Measurements from ENCODE around the gene WDR54. TPM values are rescaled to one million over a fixed set of nuclear protein-coding genes. Genes with fewer than 3 reads are reported as not detected.

Gene WDR54
- total and polyA plus RNA-seq, 11 donors, result 1.4 to 6.5 (median 3.0) TPM

- intact Hi-C loops (cut with DNase I), result loop anchor here in 5 of 10 donors (1.0 to 5.0 kb wide), 6 partner anchors 14 to 38 kb away; partner anchors contain the start of genes CCDC142 (in 3 of the 5), TTC31 (in 3 of the 5) and RTKN (in 1 of the 5)
- peak within 1 kb of the TSS in 11 of 12 donors; percentile 19 to 81 (median 61) for H3K27ac ChIP-seq
- peak; percentile 94 to 96 (median 95) for DNase-seq
- peak within 1 kb of the TSS; percentile 42 to 79 (median 70) for H3K4me3 ChIP-seq
- 1 to 2% (median 2%) methylated on average over 39 to 40 of the region's 40 CpGs for WGBS, 4 donors
- H3K4me1 ChIP-seq, result peaks cover 5 to 40% (median 32%) of the 10 kb centered on the region in 12 donors
- no peaks in the 10 kb centered on the region for H3K9me3 ChIP-seq
- H3K36me3 ChIP-seq, result peaks cover 0 to 4% (median 0%) of the 10 kb centered on the region in 9 donors
- peak in 1 of 2 donors; percentile 61 for TF ChIP-seq POLR2A (IDR thresholded peaks at IDR 0.05)
- TF ChIP-seq, protein P1, sequence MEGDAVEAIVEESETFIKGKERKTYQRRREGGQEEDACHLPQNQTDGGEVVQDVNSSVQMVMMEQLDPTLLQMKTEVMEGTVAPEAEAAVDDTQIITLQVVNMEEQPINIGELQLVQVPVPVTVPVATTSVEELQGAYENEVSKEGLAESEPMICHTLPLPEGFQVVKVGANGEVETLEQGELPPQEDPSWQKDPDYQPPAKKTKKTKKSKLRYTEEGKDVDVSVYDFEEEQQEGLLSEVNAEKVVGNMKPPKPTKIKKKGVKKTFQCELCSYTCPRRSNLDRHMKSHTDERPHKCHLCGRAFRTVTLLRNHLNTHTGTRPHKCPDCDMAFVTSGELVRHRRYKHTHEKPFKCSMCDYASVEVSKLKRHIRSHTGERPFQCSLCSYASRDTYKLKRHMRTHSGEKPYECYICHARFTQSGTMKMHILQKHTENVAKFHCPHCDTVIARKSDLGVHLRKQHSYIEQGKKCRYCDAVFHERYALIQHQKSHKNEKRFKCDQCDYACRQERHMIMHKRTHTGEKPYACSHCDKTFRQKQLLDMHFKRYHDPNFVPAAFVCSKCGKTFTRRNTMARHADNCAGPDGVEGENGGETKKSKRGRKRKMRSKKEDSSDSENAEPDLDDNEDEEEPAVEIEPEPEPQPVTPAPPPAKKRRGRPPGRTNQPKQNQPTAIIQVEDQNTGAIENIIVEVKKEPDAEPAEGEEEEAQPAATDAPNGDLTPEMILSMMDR (IDR thresholded peaks at IDR 0.05), result no peak
- no peaks in the 10 kb centered on the region for H3K27me3 ChIP-seq
- peak; percentile 52 to 72 (median 66) for ATAC-seq
Observed at GRCh38 chr2:74454654-74455511, 33.4 kb downstream of the WDR54 start, which contains the start of gene INO80B. TSS of gene INO80B (plus strand) at chr2:74455087. CDS start at chr2:74455117, 30 bp downstream.

GRCh38 chr2:74457129-74457548, 35.6 kb downstream of the WDR54 start:
- 1 to 5% (median 3%) methylated on average over 16 to 27 of the region's 27 CpGs for WGBS, 4 donors
- no peak for TF ChIP-seq POLR2A (IDR thresholded peaks at IDR 0.05)
- TF ChIP-seq, protein P1 (IDR thresholded peaks at IDR 0.05), result no peak
- H3K4me1 ChIP-seq, result peaks cover 5 to 40% (median 32%) of the 10 kb centered on the region in 12 donors
- H3K27me3 ChIP-seq, result no peaks in the 10 kb centered on the region
- H3K9me3 ChIP-seq, result no peaks in the 10 kb centered on the region
- peak overlapping the region; percentile 50 to 83 (median 70) for H3K4me3 ChIP-seq
- peaks cover 0 to 20% (median 10%) of the 10 kb centered on the region in 9 donors for H3K36me3 ChIP-seq
- no peak for DNase-seq
- intact Hi-C loops (cut with DNase I), result loop anchor here in 1 of 10 donors (5.0 kb wide), 1 partner anchor 40 kb away; no protein-coding TSS in a partner anchor
- H3K27ac ChIP-seq, result peak overlapping the region; percentile 84 to 98 (median 95)
- ATAC-seq, result no peak

DNA sequence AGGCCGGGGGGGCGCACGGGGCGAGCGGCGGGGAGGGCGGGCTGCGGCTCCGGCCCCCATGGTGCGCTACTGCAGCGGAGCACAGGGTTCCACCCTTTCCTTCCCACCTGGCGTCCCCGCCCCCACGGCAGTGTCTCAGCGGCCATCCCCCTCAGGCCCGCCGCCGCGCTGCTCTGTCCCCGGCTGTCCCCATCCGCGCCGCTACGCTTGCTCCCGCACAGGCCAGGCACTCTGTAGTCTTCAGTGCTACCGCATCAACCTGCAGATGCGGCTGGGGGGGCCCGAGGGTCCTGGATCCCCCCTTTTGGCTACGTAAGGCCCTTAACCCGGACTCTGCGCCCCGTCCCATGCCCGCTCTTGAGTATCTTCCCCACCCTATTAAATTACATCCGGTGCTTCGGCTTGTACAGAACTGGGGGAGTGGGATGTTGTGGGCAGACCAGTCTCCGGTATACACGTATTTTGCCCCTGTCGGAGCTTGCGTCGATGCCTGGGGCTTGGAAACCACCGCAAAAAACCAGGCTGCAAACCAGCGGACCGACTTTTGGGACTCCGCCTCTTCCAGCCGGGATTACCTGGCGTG, 36.1 kb downstream of the WDR54 start:
- TF ChIP-seq POLR2A (IDR thresholded peaks at IDR 0.05), result peak; percentile 47 to 76
- TF ChIP-seq, protein P1 (IDR thresholded peaks at IDR 0.05), result no peak
- peak overlapping the region; percentile 50 to 83 (median 70) for H3K4me3 ChIP-seq
- no peaks in the 10 kb centered on the region for H3K9me3 ChIP-seq
- peak overlapping the region; percentile 84 to 98 (median 95) for H3K27ac ChIP-seq
- peak; percentile 67 to 86 (median 74) for DNase-seq
- no peaks in the 10 kb centered on the region for H3K27me3 ChIP-seq
- WGBS, 4 donors, result 0 to 2% (median 1%) methylated on average over 22 to 46 of the region's 46 CpGs
- ATAC-seq, result peak; percentile 11 to 36 (median 29)
- peaks cover 0 to 25% (median 15%) of the 10 kb centered on the region in 9 donors for H3K36me3 ChIP-seq
- intact Hi-C loops (cut with DNase I), result loop anchor here in 1 of 10 donors (5.0 kb wide), 1 partner anchor 40 kb away; no protein-coding TSS in a partner anchor
- peaks cover 5 to 40% (median 32%) of the 10 kb centered on the region in 12 donors for H3K4me1 ChIP-seq

Data from heart left ventricle (tissue), 16 donors.